CD4-positive, alpha-beta memory T cell (primary cell): Measurements from ENCODE around the gene SLC26A8. TPM values are rescaled to one million over a fixed set of nuclear protein-coding genes. Genes with fewer than 3 reads are reported as not detected.

Experiments used
- CTCF ChIA-PET: fragments of 350-600 bp; sonication (Branson Sonifier 250); formaldehyde crosslinking; loops from one replicate; lab custom pipeline; 2021; ENCODE audit warnings: inconsistent platforms; ENCODE audit not compliant: partially characterized antibody; lab: Charles Lee
- POLR2A ChIA-PET: fragments of 350-600 bp; sonication (Branson Sonifier 250); formaldehyde crosslinking; loops from one replicate; lab custom pipeline; 2021; ENCODE audit not compliant: partially characterized antibody; lab: Charles Lee
- DNase-seq, 5 donors: peaks; one replicate each; pipeline versions ENCODE4 v3.0.0 to v3.0.0-alpha.2; 2020 to 2022; ENCODE audit warnings: mixed read lengths in 1 of 5
- H3K27ac ChIP-seq: one replicate; pipeline ENCODE4 v1.7.0; 2013; ENCODE audit warnings: low read depth, low read length
- H3K27me3 ChIP-seq: 2 replicates; pipeline ENCODE4 v1.7.0; 2013; ENCODE audit warnings: mild to moderate bottlenecking, low read length, moderate library complexity; ENCODE audit not compliant: insufficient read depth
- H3K36me3 ChIP-seq: 2 replicates; pipeline ENCODE4 v1.7.0; 2013; ENCODE audit warnings: mild to moderate bottlenecking, low read length, moderate library complexity; ENCODE audit not compliant: insufficient read depth
- H3K4me1 ChIP-seq: 2 replicates; pipeline ENCODE4 v1.7.0; 2013; ENCODE audit warnings: mild to moderate bottlenecking, low read length, moderate library complexity; ENCODE audit not compliant: insufficient read depth
- H3K4me3 ChIP-seq, 2 donors: one replicate each; pipeline ENCODE4 v1.7.0; 2013; ENCODE audit warnings: low read length in 2 of 2, mild to moderate bottlenecking in 1 of 2
- H3K9me3 ChIP-seq, 2 donors: one replicate each; pipeline ENCODE4 v1.7.0; 2013; ENCODE audit warnings: low read length in 2 of 2, control low read depth in 1 of 2; ENCODE audit not compliant: control insufficient read depth in 1 of 2
- H3K27ac Mint-ChIP-seq, 7 donors: one replicate each; pipeline ENCODE4 v1.8.0; 2020 to 2021; ENCODE audit warnings: mixed read lengths in 7 of 7, mild to moderate bottlenecking in 6 of 7, inconsistent platforms in 3 of 7, moderate library complexity in 3 of 7
- H3K27me3 Mint-ChIP-seq, 2 donors: one replicate each; pipeline ENCODE4 v1.8.0; 2020 to 2021; ENCODE audit warnings: mixed read lengths in 2 of 2
- H3K36me3 Mint-ChIP-seq, 2 donors: one replicate each; pipeline ENCODE4 v1.8.0; 2020 to 2021; ENCODE audit warnings: mixed read lengths in 2 of 2, inconsistent platforms in 1 of 2, mild to moderate bottlenecking in 1 of 2
- H3K4me1 Mint-ChIP-seq, 4 donors: one replicate each; pipeline ENCODE4 v1.8.0; 2020 to 2021; ENCODE audit warnings: mixed read lengths in 4 of 4, mild to moderate bottlenecking in 1 of 4
- H3K4me3 Mint-ChIP-seq, 8 donors: one replicate each; pipeline ENCODE4 v1.8.0; 2020 to 2021; ENCODE audit warnings: mixed read lengths in 8 of 8, mild to moderate bottlenecking in 7 of 8, moderate library complexity in 6 of 8, inconsistent platforms in 3 of 8
- H3K9me3 Mint-ChIP-seq, 8 donors: one replicate each; pipeline ENCODE4 v1.8.0; 2020 to 2021; ENCODE audit warnings: mixed read lengths in 8 of 8, mild to moderate bottlenecking in 5 of 8, inconsistent platforms in 3 of 8, moderate library complexity in 1 of 8
- intact Hi-C: fragments of 100-400 bp; cut with micrococcal nuclease; formaldehyde crosslinking; loops from one replicate; pipeline ENCODE4 v1.15.1; 2023
- polyA plus RNA-seq, 2 donors: library from polyadenylated mRNA; unstranded; fragments of 300-500 nt; fragmentation: Illumina TruSeq; gene quantifications; one replicate each; pipeline ENCODE4 v1.2.3, GENCODE V29; 2021
- total RNA-seq, 2 experiments: library from RNA; stranded (reverse); gene quantifications; one replicate each; pipeline ENCODE4 v1.2.3, GENCODE V29; 2021

SLC26A8 gene
- total and polyA plus RNA-seq, 4 experiments from 2014 or later = 0.09 TPM; not detected in 3

- Mint-ChIP-seq H3K36me3 (peaks cover 0 to 5% of the 10 kb centered on the region in 2 donors), H3K27me3 (peaks cover 16% of the 10 kb centered on the region in 2 donors), H3K4me3 (no peak overlapping the region), H3K4me1 (peaks cover 9 to 26% (median 16%) of the 10 kb centered on the region in 4 donors), H3K27ac (no peak overlapping the region), H3K9me3 (no peaks in the 10 kb centered on the region)
- DNase-seq = no peak
- intact Hi-C loops = loop anchor here (5.0 kb wide), 1 partner anchor 52 kb away; no protein-coding TSS in a partner anchor
- H3K9me3 ChIP-seq = no peaks in the 10 kb centered on the region
- POLR2A ChIA-PET = interaction anchor here (1.5 to 5.6 kb wide), 2 partner anchors 71 to 178 kb away, joined by 4 to 108 read pairs; no protein-coding TSS in a partner anchor
- no peaks in the 10 kb centered on the region for H3K36me3 ChIP-seq
- no peak overlapping the region for H3K27ac ChIP-seq
- CTCF ChIA-PET = interaction anchor here (1.0 to 3.8 kb wide), 6 partner anchors 10 to 335 kb away, joined by 3 to 15 read pairs (median 8); no protein-coding TSS in a partner anchor
- peaks cover 18% of the 10 kb centered on the region for H3K4me1 ChIP-seq
- no peak overlapping the region for H3K4me3 ChIP-seq
- H3K27me3 ChIP-seq = no peaks in the 10 kb centered on the region
Measured at GRCh38 chr6:36025260-36025931, 955 bp upstream of the SLC26A8 start.

GRCh38 chr6:36020154-36020553 is 4.3 kb downstream of the SLC26A8 start:
- no peak for DNase-seq
- Histone ChIP-seq H3K4me3 (no peak overlapping the region), H3K4me1 (no peaks in the 10 kb centered on the region), H3K9me3 (no peaks in the 10 kb centered on the region), H3K36me3 (no peaks in the 10 kb centered on the region), H3K27ac (no peak overlapping the region), H3K27me3 (no peaks in the 10 kb centered on the region)
- no peaks in the 10 kb centered on the region for H3K36me3 Mint-ChIP-seq
- H3K4me3 Mint-ChIP-seq = no peak overlapping the region
- no peaks in the 10 kb centered on the region for H3K9me3 Mint-ChIP-seq
- ChIA-PET POLR2A (no interaction called here), CTCF (interaction anchor here (0.9 kb wide), 1 partner anchor 75 kb away, joined by 3 read pairs; no protein-coding TSS in a partner anchor)
- H3K27me3 Mint-ChIP-seq = peaks cover 14 to 16% of the 10 kb centered on the region in 2 donors
- peaks cover 0 to 5% (median 0%) of the 10 kb centered on the region in 4 donors for H3K4me1 Mint-ChIP-seq
- H3K27ac Mint-ChIP-seq = no peak overlapping the region
- intact Hi-C loops = no loop called here

- Mint-ChIP-seq H3K27me3 (peaks cover 10 to 15% of the 10 kb centered on the region in 2 donors), H3K36me3 (no peaks in the 10 kb centered on the region), H3K4me3 (no peak overlapping the region), H3K27ac (peak overlapping the region in 1 of 7 donors; percentile 18), H3K4me1 (peaks cover 0 to 5% (median 0%) of the 10 kb centered on the region in 4 donors), H3K9me3 (no peaks in the 10 kb centered on the region)
- intact Hi-C loops = no loop called here
- no peak overlapping the region for H3K27ac ChIP-seq
- H3K36me3 ChIP-seq = no peaks in the 10 kb centered on the region
- POLR2A ChIA-PET = no interaction called here
- DNase-seq = no peak
- H3K4me3 ChIP-seq = no peak overlapping the region
- no peaks in the 10 kb centered on the region for H3K9me3 ChIP-seq
- CTCF ChIA-PET = no interaction called here
- no peaks in the 10 kb centered on the region for H3K27me3 ChIP-seq
- no peaks in the 10 kb centered on the region for H3K4me1 ChIP-seq
Measured at GRCh38 chr6:36019167-36019566, 5.3 kb downstream of the SLC26A8 start.

GRCh38 chr6:36018339-36018738 is 6.1 kb downstream of the SLC26A8 start:
- intact Hi-C loops = no loop called here
- Histone ChIP-seq H3K4me1 (no peaks in the 10 kb centered on the region), H3K9me3 (no peaks in the 10 kb centered on the region), H3K36me3 (no peaks in the 10 kb centered on the region), H3K4me3 (no peak overlapping the region), H3K27me3 (no peaks in the 10 kb centered on the region), H3K27ac (no peak overlapping the region)
- Mint-ChIP-seq H3K4me1 (no peaks in the 10 kb centered on the region), H3K9me3 (no peaks in the 10 kb centered on the region), H3K27me3 (peaks cover 4 to 11% of the 10 kb centered on the region in 2 donors), H3K4me3 (no peak overlapping the region), H3K36me3 (no peaks in the 10 kb centered on the region), H3K27ac (no peak overlapping the region)
- no peak for DNase-seq
- CTCF ChIA-PET = no interaction called here
- POLR2A ChIA-PET = no interaction called here

GRCh38 chr6:36015666-36016065 is 8.8 kb downstream of the SLC26A8 start:
- intact Hi-C loops = no loop called here
- H3K27me3 Mint-ChIP-seq = peaks cover 2 to 10% of the 10 kb centered on the region in 2 donors
- no peak for DNase-seq
- H3K27ac Mint-ChIP-seq = no peak overlapping the region
- no peaks in the 10 kb centered on the region for H3K4me1 Mint-ChIP-seq
- H3K9me3 Mint-ChIP-seq = no peaks in the 10 kb centered on the region
- H3K4me3 ChIP-seq = no peak overlapping the region
- no peak overlapping the region for H3K27ac ChIP-seq
- H3K4me1 ChIP-seq = no peaks in the 10 kb centered on the region
- CTCF ChIA-PET = interaction anchor here (0.7 kb wide), 1 partner anchor 844 kb away, joined by 4 read pairs; no protein-coding TSS in a partner anchor
- no peaks in the 10 kb centered on the region for H3K36me3 ChIP-seq
- H3K9me3 ChIP-seq = no peaks in the 10 kb centered on the region
- H3K36me3 Mint-ChIP-seq = no peaks in the 10 kb centered on the region
- POLR2A ChIA-PET = no interaction called here
- no peak overlapping the region for H3K4me3 Mint-ChIP-seq
- H3K27me3 ChIP-seq = no peaks in the 10 kb centered on the region

GRCh38 chr6:36000451-36000850 is 24.0 kb downstream of the SLC26A8 start:
- Histone ChIP-seq H3K36me3 (no peaks in the 10 kb centered on the region), H3K27ac (no peak overlapping the region), H3K9me3 (no peaks in the 10 kb centered on the region), H3K27me3 (no peaks in the 10 kb centered on the region), H3K4me3 (no peak overlapping the region), H3K4me1 (no peaks in the 10 kb centered on the region)
- intact Hi-C loops = no loop called here
- ChIA-PET POLR2A (no interaction called here), CTCF (no interaction called here)
- no peak for DNase-seq
- Mint-ChIP-seq H3K27me3 (peaks cover 3 to 8% of the 10 kb centered on the region in 2 donors), H3K4me3 (no peak overlapping the region), H3K9me3 (peaks cover 0 to under 1% (median 0%) of the 10 kb centered on the region in 8 donors), H3K27ac (no peak overlapping the region), H3K4me1 (no peaks in the 10 kb centered on the region), H3K36me3 (no peaks in the 10 kb centered on the region)

GRCh38 chr6:35993150-35993549 is 31.3 kb downstream of the SLC26A8 start:
- CTCF ChIA-PET = interaction anchor here (1.0 kb wide), 1 partner anchor 9 kb away, joined by 4 read pairs; no protein-coding TSS in a partner anchor
- no peaks in the 10 kb centered on the region for H3K36me3 ChIP-seq
- peaks cover 0 to 4% (median 0%) of the 10 kb centered on the region in 8 donors for H3K9me3 Mint-ChIP-seq
- intact Hi-C loops = no loop called here
- no peaks in the 10 kb centered on the region for H3K9me3 ChIP-seq
- POLR2A ChIA-PET = no interaction called here
- no peaks in the 10 kb centered on the region for H3K27me3 ChIP-seq
- H3K27ac Mint-ChIP-seq = no peak overlapping the region
- H3K4me1 Mint-ChIP-seq = no peaks in the 10 kb centered on the region
- H3K27ac ChIP-seq = no peak overlapping the region
- no peak overlapping the region for H3K4me3 ChIP-seq
- no peaks in the 10 kb centered on the region for H3K4me1 ChIP-seq
- no peaks in the 10 kb centered on the region for H3K36me3 Mint-ChIP-seq
- peaks cover 3 to 5% of the 10 kb centered on the region in 2 donors for H3K27me3 Mint-ChIP-seq
- DNase-seq = no peak
- no peak overlapping the region for H3K4me3 Mint-ChIP-seq
